IPS-NIHi7 (cell line): ENCODE data around the gene ZNF44.
A peak's percentile ranks its signal among the peaks of the same experiment; 100 is the strongest.
"Not testable (repeated sequence)": the region's sequence is repeated elsewhere in the genome, so short reads cannot be mapped to it uniquely, and the experiment has no call there.

Experiments
- DNase-seq: peaks from one replicate; pipeline ENCODE4 v3.0.0; 2012; ENCODE audit warnings: mixed read lengths; ENCODE audit errors: extremely low spot score

Gene ZNF44

GRCh38 chr19:12294249-12295158, at the start of gene ZNF44:
Gene ZNF44 (minus strand): TSS chr19:12294883. CDS start chr19:12294694, 189 bp downstream.
- DNase-seq = peak; percentile 96

GRCh38 chr19:12333162-12334159, 38.8 kb upstream of the ZNF44 start, which contains the start of gene ZNF563:
Gene ZNF563 (minus strand): TSS chr19:12333633. CDS start chr19:12333482, 151 bp downstream.
- DNase-seq = peak; percentile 99

GRCh38 chr19:12331211-12331941, 36.7 kb upstream of the ZNF44 start:
- peak; percentile 22 for DNase-seq

- no peak for DNase-seq
These were observed 35.7 kb upstream of the ZNF44 start for GRCh38 chr19:12330340-12330739.

- DNase-seq = no peak
These were observed 31.0 kb upstream of the ZNF44 start for GRCh38 chr19:12325690-12326089.

- no peak for DNase-seq
These were observed 24.2 kb upstream of the ZNF44 start for GRCh38 chr19:12318782-12319413.

- DNase-seq = no peak
These were observed 19.9 kb upstream of the ZNF44 start for GRCh38 chr19:12314553-12314952.

- not testable (repeated sequence) for DNase-seq
These were observed 14.2 kb upstream of the ZNF44 start for GRCh38 chr19:12308891-12309290.

- DNase-seq = no peak
These were observed 508 bp upstream of the ZNF44 start for GRCh38 chr19:12295191-12295590.

GRCh38 chr19:12293777-12294248, 870 bp downstream of the ZNF44 start:
- peak; percentile 72 for DNase-seq

GRCh38 chr19:12289790-12290065, 5.0 kb downstream of the ZNF44 start:
- DNase-seq = no peak

GRCh38 chr19:12287958-12288500, 6.7 kb downstream of the ZNF44 start:
- no peak for DNase-seq

- no peak for DNase-seq
These were observed 10.1 kb downstream of the ZNF44 start for GRCh38 chr19:12284631-12285030.

GRCh38 chr19:12284226-12284625, 10.5 kb downstream of the ZNF44 start:
- no peak for DNase-seq

GRCh38 chr19:12278713-12279112, 16.0 kb downstream of the ZNF44 start:
- DNase-seq = no peak

GRCh38 chr19:12272980-12273901, 21.4 kb downstream of the ZNF44 start:
- no peak for DNase-seq

- DNase-seq = no peak
These were observed 22.3 kb downstream of the ZNF44 start for GRCh38 chr19:12272386-12272785.

- DNase-seq = no peak
These were observed 23.8 kb downstream of the ZNF44 start for GRCh38 chr19:12270854-12271253.

GRCh38 chr19:12265921-12266704, 28.6 kb downstream of the ZNF44 start:
- DNase-seq = no peak
